ENCODE measurements around the gene CPNE7. TPM values are rescaled to one million over a fixed set of nuclear protein-coding genes. Genes with fewer than 3 reads are reported as not detected.

CPNE7 gene
- total and polyA plus RNA-seq, 2 of the 4 experiments (the other 2 are of a cell fraction) = 5.4 to 17.4 TPM

- H4K20me1 ChIP-seq (ENCODE audit: insufficient read depth, low read length) = peaks cover 15% of the 10 kb centered on the region
- no peak overlapping the region for H4K5ac ChIP-seq (ENCODE audit: low read depth, low read length)
- H2AFZ ChIP-seq (replicated peaks; ENCODE audit: low read length, poor library complexity) = no peak overlapping the region
- H3K4me2 ChIP-seq (ENCODE audit: low read depth, low read length) = no peak overlapping the region
- no TSS peak for BruUV-seq (replicated peaks)
- CTCF ChIA-PET = no interaction called here
- DNase-seq (no peak), ATAC-seq (ENCODE audit: low read depth) (no peak)
- no peak for TF ChIP-seq RCOR1 (IDR thresholded peaks at IDR 0.05; ENCODE audit: insufficient replicate concordance, low read length)
- TF ChIP-seq RAD21 (IDR thresholded peaks at IDR 0.05; ENCODE audit: low read length) = no peak
- no peak for TF ChIP-seq SMC3 (IDR thresholded peaks at IDR 0.05; ENCODE audit: low read depth, low read length)
- no peak for TF ChIP-seq CEBPB (IDR thresholded peaks at IDR 0.05; ENCODE audit: low read depth, low read length)
- no peak for TF ChIP-seq ELK1 (IDR thresholded peaks at IDR 0.05; ENCODE audit: borderline replicate concordance, low read depth, low read length)
- no peak for TF ChIP-seq BHLHE40 (IDR thresholded peaks at IDR 0.05; ENCODE audit: low read depth, low read length)
- no CpG with 5 or more reads among the region's 9 CpGs for WGBS, 2 experiments (ENCODE audit: extremely low coverage in 2 of 2, insufficient read length in 1 of 2)
- no peak overlapping the region for H2BK5ac ChIP-seq (ENCODE audit: low read depth, low read length, poor library complexity, severe bottlenecking)
- H2AK5ac ChIP-seq (ENCODE audit: low read depth, low read length) = no peak overlapping the region
- H3K9me1 ChIP-seq (ENCODE audit: insufficient read depth, low read length) = peaks cover 8% of the 10 kb centered on the region
- H3K4me3 ChIP-seq (ENCODE audit: insufficient read depth, low read depth, low read length) = no peak overlapping the region
- H3K79me1 ChIP-seq (ENCODE audit: low read depth in 1 of 2, low read length in 2 of 2) = no peaks in the 10 kb centered on the region
- no peaks in the 10 kb centered on the region for H3K9me3 ChIP-seq (ENCODE audit: control insufficient read depth, insufficient read depth, low read length)
- dilution Hi-C loops (cut with HindIII; ENCODE audit: low sequenced_read_pairs, unreplicated experiment) = no loop called here
- peaks cover 4% of the 10 kb centered on the region; the same call in 1 of the 2 replicates for H3K27me3 ChIP-seq (ENCODE audit: control insufficient read depth, insufficient read depth, low read length)
- H2BK15ac ChIP-seq (ENCODE audit: low read depth, low read length) = no peak overlapping the region
- H3K36me3 ChIP-seq (ENCODE audit: control insufficient read depth, insufficient read depth, low read length) = no peaks in the 10 kb centered on the region
- H3K23ac ChIP-seq (ENCODE audit: low read depth, low read length) = no peak overlapping the region
- H3K9ac ChIP-seq (ENCODE audit: low read depth, low read length) = no peak overlapping the region
- in situ Hi-C loops (cut with MboI; ENCODE audit: low sequenced_read_pairs) = no loop called here
- no peak overlapping the region for H2BK20ac ChIP-seq (ENCODE audit: low read depth, low read length)
- H4K8ac ChIP-seq (ENCODE audit: low read depth in 2 of 2, low read length in 2 of 2) = no peak overlapping the region
- H2BK120ac ChIP-seq (ENCODE audit: low read depth, low read length) = no peak overlapping the region
- H3K4me1 ChIP-seq (ENCODE audit: control insufficient read depth, insufficient read depth, low read length) = peaks cover 12% of the 10 kb centered on the region
- no peak overlapping the region for H3K27ac ChIP-seq (ENCODE audit: insufficient read depth, low read length)
- no peak overlapping the region for H3K18ac ChIP-seq (ENCODE audit: low read depth, low read length)
- H3K56ac ChIP-seq (ENCODE audit: extremely low read depth, insufficient read depth, low read length) = no peak overlapping the region
- POLR2A ChIA-PET (ENCODE audit: unreplicated experiment) = no interaction called here
- no peak overlapping the region for H3K14ac ChIP-seq (replicated peaks; ENCODE audit: low read depth, low read length)
- H4K91ac ChIP-seq (ENCODE audit: insufficient read depth, low read depth, low read length) = no peak overlapping the region
- no peak overlapping the region for H2AK9ac ChIP-seq (replicated peaks; ENCODE audit: low read depth, low read length, poor library complexity)
- no peak overlapping the region for H3K4ac ChIP-seq (ENCODE audit: low read depth, low read length)
- intact Hi-C loops (cut with micrococcal nuclease) = no loop called here
Measured at GRCh38 chr16:89606006-89606405, 30.4 kb downstream of the CPNE7 start.
